Measurements from ENCODE around the gene CYP1B1.
A peak's percentile ranks its signal among the peaks of the same experiment; 100 is the strongest.

CYP1B1 gene

DNA sequence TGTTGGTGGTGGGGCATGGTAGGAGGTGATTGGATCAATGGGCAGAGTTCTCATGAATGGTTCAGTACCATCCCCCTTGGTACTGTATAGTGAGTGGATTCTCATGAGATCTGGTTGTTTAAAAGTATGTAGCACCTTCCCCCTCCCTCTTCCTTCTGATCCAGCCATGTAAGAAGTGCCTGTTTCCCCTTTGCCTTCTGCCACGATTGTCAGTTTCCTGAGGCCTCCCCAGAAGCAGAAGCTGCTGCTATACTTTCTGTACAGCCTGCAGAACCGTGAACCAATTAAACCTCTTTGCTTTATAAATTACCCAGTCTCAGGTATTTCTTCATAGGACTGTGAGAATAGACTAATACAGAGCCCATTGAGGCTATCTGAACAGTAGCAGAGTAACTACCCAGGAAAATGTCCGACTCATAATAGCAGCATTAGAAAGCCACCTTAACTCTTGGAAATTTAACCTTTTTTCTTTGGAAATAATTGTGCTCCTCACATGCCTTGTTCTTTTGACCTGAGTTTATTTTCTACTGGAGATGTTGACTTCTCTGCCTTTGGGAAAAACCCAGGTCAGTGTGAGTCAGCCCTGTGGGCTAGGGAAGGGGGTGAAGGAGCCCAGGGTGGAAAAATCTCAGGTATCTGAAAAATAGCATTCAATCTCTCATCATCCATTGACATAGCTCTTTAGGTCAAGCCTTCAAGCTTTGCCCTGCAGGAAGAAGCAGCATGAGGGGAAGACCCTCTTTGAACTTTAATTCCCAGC, 18.1 kb downstream of the CYP1B1 start:
- TF ChIP-seq, protein P1, sequence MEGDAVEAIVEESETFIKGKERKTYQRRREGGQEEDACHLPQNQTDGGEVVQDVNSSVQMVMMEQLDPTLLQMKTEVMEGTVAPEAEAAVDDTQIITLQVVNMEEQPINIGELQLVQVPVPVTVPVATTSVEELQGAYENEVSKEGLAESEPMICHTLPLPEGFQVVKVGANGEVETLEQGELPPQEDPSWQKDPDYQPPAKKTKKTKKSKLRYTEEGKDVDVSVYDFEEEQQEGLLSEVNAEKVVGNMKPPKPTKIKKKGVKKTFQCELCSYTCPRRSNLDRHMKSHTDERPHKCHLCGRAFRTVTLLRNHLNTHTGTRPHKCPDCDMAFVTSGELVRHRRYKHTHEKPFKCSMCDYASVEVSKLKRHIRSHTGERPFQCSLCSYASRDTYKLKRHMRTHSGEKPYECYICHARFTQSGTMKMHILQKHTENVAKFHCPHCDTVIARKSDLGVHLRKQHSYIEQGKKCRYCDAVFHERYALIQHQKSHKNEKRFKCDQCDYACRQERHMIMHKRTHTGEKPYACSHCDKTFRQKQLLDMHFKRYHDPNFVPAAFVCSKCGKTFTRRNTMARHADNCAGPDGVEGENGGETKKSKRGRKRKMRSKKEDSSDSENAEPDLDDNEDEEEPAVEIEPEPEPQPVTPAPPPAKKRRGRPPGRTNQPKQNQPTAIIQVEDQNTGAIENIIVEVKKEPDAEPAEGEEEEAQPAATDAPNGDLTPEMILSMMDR (conservative IDR thresholded peaks at IDR 0.05; ENCODE audit: low read depth, low read length): no peak
- DNase-seq (ENCODE audit: low read depth): no peak
- no peak overlapping the region for H3K4me3 ChIP-seq (ENCODE audit: low read length)

DNA sequence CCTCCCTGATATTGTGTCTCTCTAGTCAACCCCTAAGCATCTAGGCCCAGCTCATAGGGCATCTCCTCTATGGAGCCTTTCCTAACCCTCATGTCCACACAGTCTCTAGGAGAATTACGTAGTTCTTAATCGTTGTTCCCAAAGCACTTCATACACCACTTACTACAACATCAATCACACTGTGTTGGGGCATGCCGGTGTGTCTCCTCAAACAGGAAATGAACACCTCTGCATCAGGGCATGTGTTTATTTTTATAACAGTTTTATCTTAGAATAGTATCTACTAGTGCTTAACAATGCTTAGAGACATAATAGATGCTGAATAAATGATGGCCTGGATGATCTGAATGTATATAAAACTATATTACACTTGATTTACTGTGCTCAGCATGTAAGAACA, 19.7 kb downstream of the CYP1B1 start:
- TF ChIP-seq, protein P1 (conservative IDR thresholded peaks at IDR 0.05; ENCODE audit: low read depth, low read length): no peak
- DNase-seq (ENCODE audit: low read depth): no peak
- H3K4me3 ChIP-seq (ENCODE audit: low read length): no peak overlapping the region

DNA sequence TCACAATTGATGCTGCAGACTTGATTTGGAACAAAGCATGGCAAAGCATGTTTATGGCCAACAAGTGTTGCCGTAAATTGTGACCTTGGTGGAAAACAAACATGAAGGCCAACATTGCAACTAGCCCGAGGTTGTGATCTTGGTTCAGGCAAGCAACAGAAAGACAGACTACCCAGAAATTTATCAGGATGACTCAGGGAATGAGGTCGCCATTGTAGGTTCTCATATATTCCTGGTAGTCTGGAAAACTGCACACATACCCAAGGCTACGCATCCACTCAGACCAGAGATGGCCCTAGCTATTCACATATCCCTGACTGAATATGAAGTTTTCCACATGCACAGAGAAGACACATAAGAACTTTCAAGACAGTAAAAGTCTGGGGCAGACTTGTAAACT, 30.1 kb downstream of the CYP1B1 start:
- TF ChIP-seq, protein P1 (conservative IDR thresholded peaks at IDR 0.05; ENCODE audit: low read depth, low read length): no peak
- H3K4me3 ChIP-seq (ENCODE audit: low read length): no peak overlapping the region
- no peak for DNase-seq (ENCODE audit: low read depth)

DNA sequence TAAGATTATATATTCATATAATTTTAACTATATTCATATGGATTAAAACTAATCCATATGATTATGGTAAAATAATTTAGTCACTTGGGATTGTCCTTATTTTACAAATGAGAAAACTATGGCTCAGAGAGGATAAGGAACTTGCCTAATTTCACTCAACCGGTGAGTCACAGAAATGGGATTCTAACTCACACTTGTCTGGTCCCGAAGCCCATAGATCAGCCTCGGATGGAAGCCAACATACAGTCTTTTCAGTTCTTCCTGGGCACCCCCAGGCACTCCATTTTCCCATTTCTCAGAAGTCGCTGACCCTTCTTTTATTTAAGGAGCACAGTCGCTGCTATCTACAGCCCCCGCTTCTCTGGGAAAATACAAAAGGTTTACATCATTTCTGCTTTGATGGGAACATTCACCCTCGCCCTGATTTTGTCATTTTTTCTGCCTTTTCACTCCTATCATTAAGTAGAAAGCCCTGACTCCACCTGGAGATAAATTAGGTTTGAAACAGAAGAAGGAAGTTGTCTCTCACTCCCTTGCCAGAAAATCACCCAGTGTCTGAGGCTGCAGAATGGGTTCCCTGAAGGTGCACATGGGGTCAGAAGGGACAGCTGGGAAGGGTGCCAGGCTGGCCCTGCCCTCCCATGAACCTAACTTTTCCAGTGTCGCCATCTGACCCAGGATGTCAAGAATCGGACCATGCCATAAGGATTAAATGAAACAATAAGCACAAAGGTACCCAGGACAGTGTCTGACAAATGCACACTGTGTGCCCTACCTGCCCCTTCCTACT, 36.6 kb downstream of the CYP1B1 start:
- TF ChIP-seq, protein P1 (conservative IDR thresholded peaks at IDR 0.05; ENCODE audit: low read depth, low read length): no peak
- no peak for DNase-seq (ENCODE audit: low read depth)

DNA sequence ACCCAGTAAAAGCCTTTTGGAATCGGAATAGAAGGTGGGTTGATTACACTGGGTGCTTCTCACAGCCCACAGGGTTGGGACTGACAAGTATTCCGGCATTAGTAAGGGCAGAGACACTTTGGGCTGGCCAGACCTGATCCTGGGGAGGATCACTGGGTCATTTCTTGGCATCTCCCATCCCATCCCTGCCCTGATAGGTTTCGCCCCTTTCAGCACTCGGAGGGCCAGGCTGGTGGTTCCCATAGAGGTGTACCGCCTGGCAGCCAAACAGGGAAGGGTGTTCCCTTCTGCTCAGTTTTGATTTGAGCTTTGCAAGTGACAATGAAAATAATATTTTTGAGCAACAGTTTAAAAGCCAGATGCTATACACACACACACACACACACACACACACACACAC, 37.3 kb downstream of the CYP1B1 start:
- peak overlapping the region; percentile 50 for H3K4me3 ChIP-seq (ENCODE audit: low read length)
- no peak for DNase-seq (ENCODE audit: low read depth)
- TF ChIP-seq, protein P1 (conservative IDR thresholded peaks at IDR 0.05; ENCODE audit: low read depth, low read length): no peak

More for the DNA sequence above, 36.6 kb downstream of the CYP1B1 start:
- no peak overlapping the region for H3K4me3 ChIP-seq (ENCODE audit: low read length)

DNA sequence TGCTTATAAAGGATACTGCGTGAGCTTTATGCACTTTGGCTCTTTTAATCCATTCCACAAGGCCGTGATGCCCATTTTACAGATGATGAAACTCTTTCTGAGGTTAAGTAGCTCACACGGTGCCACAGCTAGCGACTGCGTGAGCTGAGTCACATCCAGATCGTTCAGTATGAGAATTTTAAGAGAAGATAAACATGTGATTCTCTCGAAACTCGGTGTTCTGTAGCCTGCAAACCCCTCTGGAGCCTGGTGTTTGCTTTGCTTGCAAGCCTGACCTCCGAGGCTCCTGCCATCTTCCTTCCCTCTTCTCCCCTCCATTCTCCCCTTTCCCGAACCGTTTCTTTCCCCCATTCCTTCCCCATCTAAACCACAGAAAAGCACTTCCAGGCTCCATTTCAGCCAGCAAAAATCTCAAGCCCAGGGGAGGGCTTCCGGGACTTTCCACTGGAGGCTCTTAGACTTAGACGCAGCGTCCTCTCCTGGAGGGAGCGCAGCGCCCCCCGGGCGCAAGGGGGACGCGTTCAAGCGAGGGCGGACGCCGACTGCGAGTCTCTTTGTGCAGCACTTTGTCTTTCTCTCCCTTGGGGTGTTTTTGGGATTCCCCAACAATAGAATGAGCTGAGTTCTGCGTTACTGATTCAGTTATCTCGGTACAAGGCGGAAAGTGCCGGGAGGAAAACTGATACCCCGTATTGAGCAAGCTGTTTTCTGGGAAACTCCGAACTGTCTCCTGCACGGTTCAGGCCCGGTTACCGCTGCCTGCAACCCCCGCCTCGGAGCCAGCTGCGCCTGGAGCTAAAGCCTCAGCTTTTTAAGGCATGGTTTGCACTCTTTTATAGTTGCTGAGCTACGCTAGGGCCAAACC, 38.0 kb downstream of the CYP1B1 start:
- no peak for DNase-seq (ENCODE audit: low read depth)
- TF ChIP-seq, protein P1 (conservative IDR thresholded peaks at IDR 0.05; ENCODE audit: low read depth, low read length): peak; percentile 55
- peak overlapping the region; percentile 50 for H3K4me3 ChIP-seq (ENCODE audit: low read length)

Data from retinal pigment epithelial cell (primary cell).